ENCODE results near the gene EYA2. TPM values are rescaled to one million over a fixed set of nuclear protein-coding genes. Genes with fewer than 3 reads are reported as not detected.
A peak's percentile ranks its signal among the peaks of the same experiment; 100 is the strongest.
"Not testable (repeated sequence)": the region's sequence is repeated elsewhere in the genome, so short reads cannot be mapped to it uniquely, and the experiment has no call there.

Gene EYA2
- total RNA-seq, 4 donors from 2014 or later, result 9.9 to 20.1 (median 13.8) TPM

GRCh38 chr20:47202733-47203667 is 308.4 kb downstream of the EYA2 start:
- Histone ChIP-seq H3K27me3 (no peaks in the 10 kb centered on the region), H3K9me3 (no peaks in the 10 kb centered on the region), H3K4me1 (peaks cover 0 to 5% of the 10 kb centered on the region in 2 donors), H3K27ac (no peak overlapping the region), H3K36me3 (no peaks in the 10 kb centered on the region), H3K4me3 (replicated peaks in 1 of 3) (no peak overlapping the region)
- WGBS, 2 donors, result 86 to 90% methylated on average over 10 of the region's 10 CpGs
- no peak for TF ChIP-seq CTCF (IDR thresholded peaks at IDR 0.05)
- intact Hi-C loops (cut with DNase I), result no loop called here
- DNase-seq, result no peak

GRCh38 chr20:47204008-47204849 is 309.6 kb downstream of the EYA2 start:
- H3K9me3 ChIP-seq, result no peaks in the 10 kb centered on the region
- peaks cover 1 to 4% of the 10 kb centered on the region in 2 donors for H3K36me3 ChIP-seq
- intact Hi-C loops (cut with DNase I), result no loop called here
- no peak for DNase-seq
- peaks cover 0 to 5% of the 10 kb centered on the region in 2 donors for H3K4me1 ChIP-seq
- no peak overlapping the region for H3K4me3 ChIP-seq (replicated peaks in 1 of 3)
- H3K27ac ChIP-seq, result no peak overlapping the region
- TF ChIP-seq POLR2A (IDR thresholded peaks at IDR 0.05) (no peak), CTCF (IDR thresholded peaks at IDR 0.05) (no peak)
- 94 to 97% methylated on average over 12 of the region's 12 CpGs for WGBS, 2 donors
- H3K27me3 ChIP-seq, result no peaks in the 10 kb centered on the region

- intact Hi-C loops (cut with DNase I); DNase-seq; H3K36me3 ChIP-seq; H3K27me3 ChIP-seq; H3K4me3 ChIP-seq (replicated peaks in 1 of 3); H3K27ac ChIP-seq; H3K9me3 ChIP-seq; H3K4me1 ChIP-seq: not testable (repeated sequence)
- 92 to 94% methylated on average over 11 of the region's 11 CpGs for WGBS, 2 donors
Measured at GRCh38 chr20:47204850-47205122, 310.1 kb downstream of the EYA2 start.

- no peak overlapping the region for H3K4me3 ChIP-seq (replicated peaks in 1 of 3)
- peaks cover 0 to 5% of the 10 kb centered on the region in 2 donors for H3K4me1 ChIP-seq
- peak overlapping the region; percentile 61 to 83 (median 62) for H3K27ac ChIP-seq
- DNase-seq, result peak; percentile 57 to 71
- TF ChIP-seq CTCF (IDR thresholded peaks at IDR 0.05) (peak in 4 of 6 experiments; percentile 34 to 57 (median 48)), POLR2A (IDR thresholded peaks at IDR 0.05) (no peak)
- H3K9me3 ChIP-seq, result no peaks in the 10 kb centered on the region
- H3K27me3 ChIP-seq, result no peaks in the 10 kb centered on the region
- WGBS, 2 donors, result 65 to 67% methylated on average over 9 of the region's 9 CpGs
- intact Hi-C loops (cut with DNase I), result no loop called here
- H3K36me3 ChIP-seq, result peaks cover 12 to 16% of the 10 kb centered on the region in 2 donors
Measured at GRCh38 chr20:47205577-47206123, 311.0 kb downstream of the EYA2 start.

- Histone ChIP-seq H3K36me3 (peaks cover 18% of the 10 kb centered on the region in 2 donors), H3K27ac (peak overlapping the region; percentile 61 to 83 (median 62))
- 36 to 40% methylated on average over 10 of the region's 10 CpGs for WGBS, 2 donors
- H3K4me1 ChIP-seq; intact Hi-C loops (cut with DNase I); H3K9me3 ChIP-seq; H3K27me3 ChIP-seq; H3K4me3 ChIP-seq (replicated peaks in 1 of 3): not testable (repeated sequence)
- DNase-seq, result peak; percentile 67 to 76
Measured at GRCh38 chr20:47206552-47206951, 311.9 kb downstream of the EYA2 start.
